C4-2B (cell line): ENCODE data around the gene ANKRD11.

Experiments
- ZFX ChIP-seq: fragments of 450-650 bp; IDR thresholded peaks from 2 replicates; pipeline ENCODE4 v1.6.1; 2017
- TF ChIP-seq, protein P1 (sequence below): fragments of 450-650 bp; conservative IDR thresholded peaks from 2 replicates; pipeline ENCODE4 v1.5.1; 2017; ENCODE audit warnings: mild to moderate bottlenecking

GRCh38 chr16:89331371-89332109 lies 158.8 kb downstream of the ANKRD11 start:
- TF ChIP-seq, protein P1, sequence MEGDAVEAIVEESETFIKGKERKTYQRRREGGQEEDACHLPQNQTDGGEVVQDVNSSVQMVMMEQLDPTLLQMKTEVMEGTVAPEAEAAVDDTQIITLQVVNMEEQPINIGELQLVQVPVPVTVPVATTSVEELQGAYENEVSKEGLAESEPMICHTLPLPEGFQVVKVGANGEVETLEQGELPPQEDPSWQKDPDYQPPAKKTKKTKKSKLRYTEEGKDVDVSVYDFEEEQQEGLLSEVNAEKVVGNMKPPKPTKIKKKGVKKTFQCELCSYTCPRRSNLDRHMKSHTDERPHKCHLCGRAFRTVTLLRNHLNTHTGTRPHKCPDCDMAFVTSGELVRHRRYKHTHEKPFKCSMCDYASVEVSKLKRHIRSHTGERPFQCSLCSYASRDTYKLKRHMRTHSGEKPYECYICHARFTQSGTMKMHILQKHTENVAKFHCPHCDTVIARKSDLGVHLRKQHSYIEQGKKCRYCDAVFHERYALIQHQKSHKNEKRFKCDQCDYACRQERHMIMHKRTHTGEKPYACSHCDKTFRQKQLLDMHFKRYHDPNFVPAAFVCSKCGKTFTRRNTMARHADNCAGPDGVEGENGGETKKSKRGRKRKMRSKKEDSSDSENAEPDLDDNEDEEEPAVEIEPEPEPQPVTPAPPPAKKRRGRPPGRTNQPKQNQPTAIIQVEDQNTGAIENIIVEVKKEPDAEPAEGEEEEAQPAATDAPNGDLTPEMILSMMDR: no peak
- no peak for TF ChIP-seq ZFX
